Peyer's patch (tissue), 4 donors: ENCODE results near the gene PRDX2. TPM values are rescaled to one million over a fixed set of nuclear protein-coding genes. Genes with fewer than 3 reads are reported as not detected.
A peak's percentile ranks its signal among the peaks of the same experiment; 100 is the strongest.

Experiments used
- DNase-seq, 3 donors: peaks; one replicate each; pipeline ENCODE4 v3.0.0-alpha.2; 2017 to 2019
- H3K27ac ChIP-seq, 4 donors: fragments of 200-600 bp; sonication (generic); one replicate each; pipeline ENCODE4 v1.5.1; 2016 to 2019
- H3K27me3 ChIP-seq, 2 donors: fragments of 200-600 bp; sonication (generic); one replicate each; pipeline ENCODE4 v1.5.1; 2019
- H3K36me3 ChIP-seq, 3 donors: fragments of 200-600 bp; sonication (generic); one replicate each; pipeline ENCODE4 v1.5.1; 2016 to 2019
- H3K4me1 ChIP-seq, 4 donors: fragments of 200-600 bp; sonication (generic); one replicate each; pipeline ENCODE4 v1.5.1; 2016 to 2019
- H3K4me3 ChIP-seq, 4 donors: fragments of 200-600 bp; sonication (generic); 1 replicate in 3 of 4; 2 replicates in 1 of 4; pipeline ENCODE4 v1.5.1; 2016 to 2019; ENCODE audit warnings: mild to moderate bottlenecking in 1 of 4
- H3K9me3 ChIP-seq, 4 donors: fragments of 200-600 bp; sonication (generic); one replicate each; pipeline ENCODE4 v1.5.1; 2016 to 2019; ENCODE audit warnings: mild to moderate bottlenecking in 1 of 4
- CTCF ChIP-seq, 6 experiments: fragments of 450-650 bp in 4 of 6; fragments of 200-600 bp in 2 of 6; sonication (generic) in 1 of 6; IDR thresholded peaks; one replicate each; pipeline ENCODE4 v1.5.1; 2017 to 2019; ENCODE audit warnings: antibody characterized with exemption in 6 of 6, mild to moderate bottlenecking in 3 of 6, moderate library complexity in 1 of 6
- POLR2A ChIP-seq, 2 donors: fragments of 450-650 bp; IDR thresholded peaks; one replicate each; pipeline ENCODE4 v1.5.1; 2017; ENCODE audit warnings: antibody characterized with exemption in 2 of 2, mild to moderate bottlenecking in 2 of 2, moderate library complexity in 2 of 2
- total RNA-seq, 4 donors: library from RNA; depleted of rRNA; stranded (reverse); fragments of >200 nt; gene quantifications; one replicate each; pipeline ENCODE4 v1.1.0, GENCODE V29; 2016

Gene PRDX2
- total RNA-seq, 4 donors from 2014 or later = 150 to 461 (median 375) TPM

- peak; percentile 64 to 80 (median 71) for DNase-seq
- no peaks in the 10 kb centered on the region for H3K9me3 ChIP-seq
- peak in 2 of 6 experiments; percentile 2 to 15 for TF ChIP-seq CTCF (IDR thresholded peaks at IDR 0.05)
- no peak for TF ChIP-seq POLR2A (IDR thresholded peaks at IDR 0.05)
- no peak overlapping the region for H3K4me3 ChIP-seq
- peaks cover 0 to 10% (median 4%) of the 10 kb centered on the region in 4 donors for H3K4me1 ChIP-seq
- no peaks in the 10 kb centered on the region for H3K27me3 ChIP-seq
- no peak overlapping the region for H3K27ac ChIP-seq
- H3K36me3 ChIP-seq = peaks cover 0 to 37% (median 0%) of the 10 kb centered on the region in 3 donors
Observed at GRCh38 chr19:12769689-12770088, 31.9 kb downstream of the PRDX2 start.

- no peak for DNase-seq
- peaks cover 0 to 7% (median 2%) of the 10 kb centered on the region in 4 donors for H3K4me1 ChIP-seq
- no peak overlapping the region for H3K27ac ChIP-seq
- H3K4me3 ChIP-seq = no peak overlapping the region
- H3K27me3 ChIP-seq = no peaks in the 10 kb centered on the region
- peaks cover 0 to 56% (median 0%) of the 10 kb centered on the region in 3 donors for H3K36me3 ChIP-seq
- TF ChIP-seq POLR2A (IDR thresholded peaks at IDR 0.05) (no peak), CTCF (IDR thresholded peaks at IDR 0.05) (no peak)
- no peaks in the 10 kb centered on the region for H3K9me3 ChIP-seq
Observed at GRCh38 chr19:12767666-12768065, 33.9 kb downstream of the PRDX2 start.

- DNase-seq = no peak
- H3K9me3 ChIP-seq = no peaks in the 10 kb centered on the region
- peaks cover 0 to 7% (median 2%) of the 10 kb centered on the region in 4 donors for H3K4me1 ChIP-seq
- H3K27ac ChIP-seq = no peak overlapping the region
- no peak overlapping the region for H3K4me3 ChIP-seq
- peaks cover 0 to 53% (median 0%) of the 10 kb centered on the region in 3 donors for H3K36me3 ChIP-seq
- H3K27me3 ChIP-seq = no peaks in the 10 kb centered on the region
- TF ChIP-seq CTCF (IDR thresholded peaks at IDR 0.05) = no peak
- no peak for TF ChIP-seq POLR2A (IDR thresholded peaks at IDR 0.05)
Observed at GRCh38 chr19:12767150-12767549, 34.5 kb downstream of the PRDX2 start.

- no peaks in the 10 kb centered on the region for H3K9me3 ChIP-seq
- TF ChIP-seq POLR2A (IDR thresholded peaks at IDR 0.05) (peak in 1 of 2 donors; percentile 68), CTCF (IDR thresholded peaks at IDR 0.05) (peak; percentile 64 to 97 (median 74))
- no peaks in the 10 kb centered on the region for H3K27me3 ChIP-seq
- peak overlapping the region in 3 of 4 donors; percentile 52 to 71 (median 52) for H3K27ac ChIP-seq
- H3K36me3 ChIP-seq = peaks cover 0 to 50% (median 0%) of the 10 kb centered on the region in 3 donors
- peak overlapping the region in 3 of 4 donors; percentile 26 to 48 (median 38) for H3K4me3 ChIP-seq
- H3K4me1 ChIP-seq = peaks cover 0 to 7% (median 2%) of the 10 kb centered on the region in 4 donors
- peak; percentile 82 to 94 (median 87) for DNase-seq
Observed at GRCh38 chr19:12766051-12766521, 35.5 kb downstream of the PRDX2 start.

GRCh38 chr19:12764698-12765097 is 36.9 kb downstream of the PRDX2 start:
- H3K9me3 ChIP-seq = no peaks in the 10 kb centered on the region
- H3K36me3 ChIP-seq = peaks cover 0 to 37% (median 0%) of the 10 kb centered on the region in 3 donors
- peaks cover 0 to 7% (median 0%) of the 10 kb centered on the region in 4 donors for H3K4me1 ChIP-seq
- H3K4me3 ChIP-seq = no peak overlapping the region
- H3K27me3 ChIP-seq = no peaks in the 10 kb centered on the region
- TF ChIP-seq POLR2A (IDR thresholded peaks at IDR 0.05) (no peak), CTCF (IDR thresholded peaks at IDR 0.05) (no peak)
- no peak for DNase-seq
- no peak overlapping the region for H3K27ac ChIP-seq
